Measurements from ENCODE around the gene STK32B.

STK32B gene

DNA sequence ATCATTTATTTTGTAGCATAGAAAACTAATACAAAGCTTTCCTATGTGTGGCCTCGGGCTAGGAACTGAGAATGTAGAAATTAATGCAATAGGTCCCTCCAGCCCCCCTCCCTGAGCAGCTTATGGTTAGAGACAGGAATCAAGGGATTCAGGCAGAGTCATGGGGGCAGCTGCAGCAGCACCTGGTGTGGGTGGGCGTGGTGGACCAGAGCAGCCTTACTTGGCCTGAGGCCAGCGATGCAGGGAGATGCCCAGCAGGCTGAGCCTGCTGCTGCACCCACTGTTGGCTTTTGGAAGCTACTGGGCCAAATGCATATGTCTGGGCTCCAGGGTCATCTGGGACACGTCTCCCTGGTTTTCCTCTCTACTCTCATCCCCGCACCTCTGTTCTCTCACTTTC, 74.0 kb downstream of the STK32B start:
- DNase-seq (ENCODE audit: low spot score), result no peak

DNA sequence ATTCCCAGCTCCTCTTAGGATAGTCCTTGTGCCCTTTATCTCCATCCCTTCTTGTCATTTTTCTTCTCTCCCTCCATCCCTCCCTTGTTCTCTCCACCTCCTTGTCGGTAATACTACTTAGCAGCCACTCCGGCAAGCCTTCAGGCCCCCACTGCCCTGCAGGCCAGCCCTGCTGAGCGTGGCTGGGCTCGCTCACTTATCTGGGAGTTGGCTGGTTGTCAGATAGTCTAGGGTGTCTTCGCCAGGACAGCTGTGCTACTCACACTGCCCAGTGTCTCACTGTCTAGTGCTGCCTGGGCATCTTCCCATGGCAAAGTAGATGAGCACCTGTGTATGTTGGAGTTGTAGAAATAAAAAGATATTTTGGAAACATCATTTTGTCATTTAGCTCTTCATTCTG, 75.0 kb downstream of the STK32B start:
- DNase-seq (ENCODE audit: low spot score), result no peak

DNA sequence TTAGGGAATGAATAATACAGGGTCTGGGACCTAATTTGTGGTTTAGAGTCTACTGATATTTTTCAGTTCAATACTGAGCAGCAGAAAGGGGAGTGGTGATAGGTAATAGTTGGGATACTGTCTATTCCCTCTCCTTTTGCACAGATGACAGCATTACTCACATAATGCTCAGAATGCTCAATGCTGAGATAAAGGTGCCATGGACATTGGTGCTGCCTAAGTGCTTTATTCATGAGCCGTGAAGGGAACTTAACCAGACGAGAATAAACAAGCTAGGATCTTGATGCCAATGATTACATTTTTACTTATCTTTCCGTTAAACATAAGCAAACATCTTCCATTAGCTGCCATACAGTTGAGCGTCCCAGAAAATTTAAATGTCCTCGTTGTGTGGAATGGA, 75.6 kb downstream of the STK32B start:
- DNase-seq (ENCODE audit: low spot score), result no peak

DNA sequence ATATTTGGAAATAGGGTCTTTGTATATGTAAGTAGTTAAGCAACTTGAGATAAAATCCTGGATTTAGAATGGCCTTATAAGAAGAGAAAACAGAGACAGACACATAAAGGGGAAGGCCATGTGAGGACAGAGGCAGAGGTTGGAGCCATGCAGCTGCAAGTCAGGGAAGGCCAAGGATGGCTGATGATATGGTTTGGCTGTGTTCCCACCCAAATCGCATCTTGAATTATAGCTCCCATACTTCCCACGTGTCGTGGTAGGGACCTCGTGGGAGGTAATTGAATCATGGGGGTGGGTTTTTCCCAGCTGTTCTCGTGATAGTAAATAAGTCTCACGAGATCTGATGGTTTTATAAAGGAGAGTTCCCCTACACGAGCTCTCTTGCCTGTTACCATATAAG, 76.3 kb downstream of the STK32B start:
- DNase-seq (ENCODE audit: low spot score), result no peak

DNA sequence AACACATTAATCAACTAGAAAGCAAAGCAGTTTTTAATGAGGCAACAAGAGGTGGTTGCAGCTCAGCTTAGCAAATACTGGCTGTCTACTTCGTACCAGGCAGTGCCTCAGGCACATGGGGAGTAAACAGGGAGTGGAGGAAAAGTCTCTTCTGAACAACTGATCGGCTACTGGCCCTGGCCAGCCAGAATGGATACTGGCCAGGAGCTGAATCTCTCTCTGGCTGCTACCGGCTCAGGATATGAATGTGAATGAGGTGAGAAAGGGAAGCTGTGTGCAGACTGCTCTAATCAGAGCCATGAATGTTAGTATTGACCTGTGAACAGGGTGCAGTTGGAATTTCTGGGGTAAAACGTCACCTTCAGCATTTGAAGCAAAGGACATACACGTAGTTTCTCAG, 77.3 kb downstream of the STK32B start:
- no peak for DNase-seq (ENCODE audit: low spot score)

DNA sequence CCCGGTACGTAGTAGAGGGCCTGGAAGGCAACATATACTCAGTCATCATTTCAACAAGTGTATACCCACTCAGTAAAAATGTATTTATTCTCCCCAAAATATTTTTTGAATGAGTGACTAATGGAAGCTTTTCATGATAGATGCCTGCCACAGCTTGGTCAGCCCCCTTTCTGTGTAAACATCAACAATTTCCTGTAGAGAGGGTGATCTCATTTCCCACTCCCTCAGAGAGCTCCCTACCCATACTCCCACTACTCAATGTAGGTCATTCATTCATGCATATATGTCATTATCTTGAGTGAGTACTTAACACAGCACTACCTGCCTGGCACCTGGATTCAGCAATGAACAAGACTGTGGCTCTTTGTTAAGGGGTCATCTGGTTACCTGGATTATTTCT, 81.9 kb downstream of the STK32B start:
- no peak for DNase-seq (ENCODE audit: low spot score)

DNA sequence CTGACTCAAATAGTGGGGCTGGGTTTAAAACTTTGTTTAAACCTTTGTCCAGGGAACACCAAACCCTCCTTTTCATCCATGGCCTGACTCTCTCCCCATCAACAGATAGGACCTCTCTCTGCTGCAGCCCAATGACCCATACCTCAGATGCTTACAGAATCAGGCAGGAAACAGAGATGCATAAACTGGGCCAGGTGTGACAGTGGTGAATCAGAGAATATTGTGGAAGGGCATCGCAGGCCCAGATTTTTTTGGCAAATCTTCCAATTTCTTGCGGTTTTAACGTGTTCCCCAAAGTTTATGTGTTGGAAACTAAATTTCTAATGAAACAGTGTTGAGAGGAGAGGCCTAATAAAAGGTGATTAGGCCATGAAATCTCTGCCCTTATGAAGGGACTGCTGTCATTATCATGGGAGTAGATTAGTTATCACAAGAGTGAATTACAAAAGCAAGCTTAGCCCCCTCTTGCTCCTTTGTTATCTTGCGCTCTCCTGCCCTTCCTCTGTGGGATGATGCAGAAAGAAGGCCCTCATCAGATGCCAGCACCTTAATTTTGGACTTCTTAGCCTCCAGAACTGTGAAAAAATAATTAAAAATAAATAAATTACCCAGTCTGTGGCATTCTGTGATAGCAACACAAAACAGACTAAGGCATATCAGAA, 82.8 kb downstream of the STK32B start:
- no peak for DNase-seq (ENCODE audit: low spot score)

DNA sequence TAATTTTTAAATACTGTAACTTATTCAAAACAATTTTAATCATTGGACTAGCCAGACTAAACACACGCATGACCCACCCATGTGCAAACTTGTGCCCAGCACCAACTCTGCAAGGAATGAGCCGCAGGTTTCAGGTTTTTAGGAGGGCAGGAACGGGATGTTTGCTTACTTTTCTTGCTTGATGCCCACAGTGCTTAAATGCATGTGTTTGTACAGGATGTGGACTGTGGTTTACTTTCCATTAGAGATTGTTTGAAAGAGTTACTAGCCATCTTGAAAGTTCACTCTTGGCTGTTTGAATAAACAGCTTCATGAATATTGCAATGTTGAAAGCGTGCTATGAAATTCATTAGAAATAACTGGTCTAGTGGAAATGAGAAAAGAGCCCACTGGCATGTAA, 83.3 kb downstream of the STK32B start:
- no peak for DNase-seq (ENCODE audit: low spot score)

DNA sequence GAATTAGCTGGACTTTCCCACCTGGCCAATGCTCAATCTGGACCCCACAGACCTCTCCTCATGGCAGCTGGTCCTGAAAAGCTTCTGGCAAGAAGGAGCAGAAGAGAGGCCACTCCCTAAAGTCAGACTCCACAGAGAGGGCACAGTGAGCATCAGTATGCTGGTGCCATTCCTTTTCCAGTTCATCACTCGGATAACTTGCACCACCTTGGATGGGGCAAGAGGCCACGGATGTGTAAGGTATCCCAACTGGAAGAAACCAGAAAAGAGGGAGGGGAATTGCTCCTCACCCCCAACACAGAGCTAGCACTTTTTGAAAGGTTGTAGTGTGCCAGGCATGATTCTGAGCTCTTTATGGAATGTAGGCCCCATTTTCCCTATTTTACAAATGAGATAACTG, 85.9 kb downstream of the STK32B start:
- no peak for DNase-seq (ENCODE audit: low spot score)

DNA sequence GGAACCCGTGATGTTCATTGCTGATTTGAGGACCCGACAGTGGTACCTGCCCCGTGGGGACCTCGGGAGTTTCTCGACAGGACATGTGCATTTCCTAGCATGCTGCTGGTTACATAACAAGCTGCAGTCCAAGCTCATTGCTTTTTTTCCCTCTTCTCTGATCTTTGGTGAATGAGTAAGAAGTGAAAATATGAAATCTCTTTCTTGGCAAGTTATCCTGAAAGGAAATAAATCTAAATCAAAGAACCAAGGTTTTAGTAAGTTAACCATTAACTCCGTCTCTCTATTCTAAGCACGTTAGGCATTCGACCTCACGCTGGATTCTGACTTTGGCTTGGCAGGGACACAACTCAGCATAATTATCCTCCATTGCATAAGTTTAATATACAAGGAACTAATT, 86.6 kb downstream of the STK32B start:
- no peak for DNase-seq (ENCODE audit: low spot score)

DNA sequence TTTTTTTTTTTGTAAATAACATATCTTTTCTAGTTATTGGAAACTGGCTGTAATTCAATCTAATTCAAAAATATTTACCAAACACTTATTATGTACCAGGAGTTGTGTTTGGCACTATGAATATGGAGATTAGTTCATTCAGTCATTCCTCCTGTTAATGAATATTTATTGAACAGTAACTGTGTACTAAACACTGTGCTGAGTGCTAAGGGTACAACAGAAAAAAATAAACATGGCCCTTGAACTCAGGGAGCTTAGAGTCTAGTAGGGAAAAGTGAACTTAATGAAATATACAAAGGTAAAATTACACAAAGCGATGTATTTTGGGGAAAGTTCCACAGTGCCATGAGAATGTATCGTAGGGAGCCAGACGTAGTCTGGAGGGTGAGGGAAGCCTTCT, 87.1 kb downstream of the STK32B start:
- no peak for DNase-seq (ENCODE audit: low spot score)

DNA sequence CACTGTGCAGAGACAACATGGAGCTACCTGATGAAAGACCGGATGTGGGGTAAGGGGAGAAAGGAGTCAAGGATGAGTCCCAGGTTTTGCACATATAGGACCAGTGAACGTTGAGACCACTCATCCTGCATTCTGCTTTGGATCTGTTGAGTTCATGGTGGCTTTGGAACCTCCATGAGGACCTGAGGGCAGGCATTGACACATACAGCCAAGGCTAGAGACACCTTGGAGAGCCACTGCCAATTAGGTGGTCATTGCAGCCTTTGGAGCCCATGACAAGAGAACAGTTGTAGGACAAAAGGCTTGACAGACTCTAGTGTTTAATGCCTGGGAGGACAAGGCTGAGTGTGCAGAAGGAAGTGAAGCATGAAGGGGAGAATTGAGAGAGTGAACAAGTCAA, 87.9 kb downstream of the STK32B start:
- DNase-seq (ENCODE audit: low spot score), result no peak

DNA sequence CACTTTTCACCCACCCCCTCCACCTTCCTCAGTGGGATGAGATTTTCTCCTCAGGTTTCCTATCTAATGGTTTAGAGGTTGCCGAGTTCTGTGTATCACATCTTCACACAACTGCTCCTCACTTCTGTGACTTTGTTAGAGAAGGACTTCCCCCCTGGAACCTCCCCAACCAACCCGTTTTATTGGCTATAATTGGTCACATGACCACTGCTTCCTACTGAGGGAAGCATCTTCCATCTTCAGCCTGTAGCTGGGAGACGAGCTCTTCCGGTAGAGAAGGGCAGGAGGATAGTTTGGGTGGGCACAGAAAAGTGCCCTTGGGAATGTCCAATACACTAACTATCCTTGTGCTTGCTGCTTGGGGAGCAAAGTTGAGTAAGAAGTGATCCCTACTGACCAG, 90.5 kb downstream of the STK32B start:
- no peak for DNase-seq (ENCODE audit: low spot score)

DNA sequence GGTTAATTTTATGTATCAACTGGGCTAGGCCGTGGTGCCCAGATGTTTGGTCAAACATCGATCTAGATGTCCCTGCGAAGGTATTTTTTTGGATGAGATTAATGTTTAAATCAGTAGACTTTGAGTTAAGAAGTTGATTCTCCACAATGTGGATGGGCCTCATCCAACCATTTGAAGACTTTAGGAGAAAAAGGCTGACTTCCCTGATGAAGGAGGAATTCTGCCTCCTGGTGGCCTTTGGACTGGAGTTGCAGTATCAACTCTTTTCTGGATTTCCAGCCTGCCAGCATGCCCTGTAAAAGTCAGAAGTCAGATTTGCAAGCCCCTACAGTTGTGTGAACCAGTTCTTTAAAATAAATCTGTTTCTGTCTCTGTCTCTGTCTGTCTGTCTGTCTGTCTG, 91.4 kb downstream of the STK32B start:
- no peak for DNase-seq (ENCODE audit: low spot score)

DNA sequence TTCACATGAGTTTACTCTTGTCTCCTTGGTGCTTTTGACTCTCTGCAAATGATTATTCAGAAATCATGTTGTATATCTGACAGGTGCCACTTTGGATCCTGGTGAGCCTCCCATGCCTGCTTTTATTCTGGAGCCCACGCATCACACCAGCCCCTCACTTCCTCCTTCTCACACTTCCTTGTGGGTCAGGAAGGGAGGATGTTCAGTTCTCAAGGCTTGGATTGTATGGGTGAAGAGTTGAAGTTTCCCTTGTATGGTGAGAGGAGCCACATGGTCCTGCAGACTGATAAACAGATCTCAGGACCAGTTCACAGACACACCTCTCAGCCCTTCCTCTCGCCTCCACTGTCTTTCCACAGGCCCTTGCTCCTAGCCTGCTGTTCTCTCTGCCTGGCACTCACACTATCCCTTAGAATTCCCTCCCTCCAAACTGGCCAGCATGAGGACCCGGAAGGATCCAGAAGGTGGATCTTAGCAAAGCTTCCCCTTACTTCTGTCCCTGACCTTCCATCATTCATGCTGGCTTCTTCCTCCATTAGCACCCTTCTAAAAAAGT, 92.1 kb downstream of the STK32B start:
- DNase-seq (ENCODE audit: low spot score), result no peak

DNA sequence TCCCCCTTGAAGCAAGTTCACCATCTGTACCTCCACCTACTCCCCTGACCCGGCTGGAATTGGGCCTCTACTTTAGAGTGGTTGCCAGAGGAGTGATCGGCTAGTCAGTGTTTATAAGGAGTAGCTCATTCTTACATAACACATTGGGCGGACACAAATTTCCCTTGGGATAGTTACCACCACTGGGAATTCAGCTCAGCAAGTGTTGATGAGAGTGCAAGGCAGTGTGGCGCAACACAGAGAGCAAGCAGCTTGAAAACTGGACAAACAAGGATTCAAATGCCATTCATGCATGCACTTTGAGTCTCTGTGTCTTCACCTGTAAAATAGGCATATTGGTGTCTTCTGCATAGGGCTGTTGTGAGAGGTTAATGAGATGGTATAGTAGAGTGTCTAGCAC, 92.7 kb downstream of the STK32B start:
- no peak for DNase-seq (ENCODE audit: low spot score)

DNA sequence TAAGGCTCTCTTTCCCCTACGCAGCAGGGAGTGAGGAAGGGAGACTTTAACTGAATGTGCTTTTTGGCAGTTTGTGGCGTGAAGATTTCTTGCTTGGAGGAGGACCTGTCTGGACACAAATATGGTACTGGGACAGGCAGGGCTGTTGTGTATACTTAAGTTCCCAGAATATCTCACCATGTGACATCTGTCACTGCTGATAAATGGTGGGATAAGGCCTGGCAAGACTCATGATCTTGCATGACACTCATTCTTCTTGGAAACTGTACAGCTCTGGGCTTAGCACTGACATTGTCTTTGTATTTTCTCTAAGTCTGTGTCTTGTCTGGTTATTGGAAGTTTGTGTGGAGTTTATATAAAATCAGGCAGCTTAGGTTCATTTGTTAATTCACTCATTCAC, 93.1 kb downstream of the STK32B start:
- DNase-seq (ENCODE audit: low spot score), result no peak

DNA sequence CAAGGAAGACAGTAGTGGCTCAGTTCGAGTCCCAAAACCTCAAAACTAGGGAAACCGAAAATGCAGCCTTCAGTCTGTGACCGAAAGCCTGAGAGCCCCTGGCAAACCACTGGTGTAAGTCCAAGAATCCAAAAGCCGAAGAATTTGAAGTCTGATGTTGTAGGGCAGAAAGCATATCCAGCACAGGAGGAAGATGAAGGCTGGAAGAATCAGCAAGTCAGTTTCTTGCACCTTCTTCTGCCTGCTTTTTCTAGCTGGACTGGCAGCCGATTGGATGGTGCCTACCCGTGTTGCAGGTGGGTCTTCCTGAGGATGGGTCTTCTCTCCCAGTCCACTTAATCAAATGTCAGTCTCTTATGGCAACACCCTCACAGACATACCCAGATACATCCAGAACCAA, 95.0 kb downstream of the STK32B start:
- DNase-seq (ENCODE audit: low spot score), result no peak

DNA sequence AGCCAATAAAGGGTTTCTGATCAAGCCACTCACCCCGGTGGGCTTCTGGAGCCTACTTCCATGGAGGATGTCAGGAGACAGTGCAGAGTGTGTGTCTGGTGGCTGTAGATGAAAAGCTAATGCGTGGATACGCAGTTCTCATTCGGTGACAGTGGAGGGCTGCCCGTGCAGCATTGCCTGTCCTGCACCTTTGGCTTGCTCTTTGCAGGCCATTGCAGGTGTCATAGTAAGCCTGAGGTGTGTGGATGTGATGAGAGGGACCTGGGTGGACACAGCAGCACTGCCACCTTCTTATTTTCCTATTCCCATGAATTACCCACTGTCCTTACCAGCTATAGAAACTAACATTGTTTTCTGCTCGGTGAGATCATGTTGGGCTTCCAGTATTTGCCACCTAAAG, 101.2 kb downstream of the STK32B start:
- no peak for DNase-seq (ENCODE audit: low spot score)

DNA sequence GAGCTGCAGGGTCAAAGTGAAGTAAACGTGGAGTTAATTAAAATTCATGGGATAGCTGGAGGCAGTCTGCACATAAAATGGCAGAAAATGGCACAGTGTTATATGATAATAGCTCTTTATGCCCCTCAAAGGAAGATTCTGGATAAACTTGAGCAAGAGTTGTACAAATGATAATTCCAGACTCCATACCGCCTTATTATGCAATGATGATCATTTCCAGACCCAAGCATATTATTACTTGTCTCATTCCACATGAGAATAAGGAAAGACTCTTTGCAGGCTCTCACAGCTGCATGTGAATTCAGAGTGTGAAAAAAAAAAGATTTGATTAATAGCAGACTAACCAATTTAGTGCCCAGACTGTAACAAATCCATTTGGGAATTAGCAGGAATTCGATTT, 105.4 kb downstream of the STK32B start:
- DNase-seq (ENCODE audit: low spot score), result no peak

DNA sequence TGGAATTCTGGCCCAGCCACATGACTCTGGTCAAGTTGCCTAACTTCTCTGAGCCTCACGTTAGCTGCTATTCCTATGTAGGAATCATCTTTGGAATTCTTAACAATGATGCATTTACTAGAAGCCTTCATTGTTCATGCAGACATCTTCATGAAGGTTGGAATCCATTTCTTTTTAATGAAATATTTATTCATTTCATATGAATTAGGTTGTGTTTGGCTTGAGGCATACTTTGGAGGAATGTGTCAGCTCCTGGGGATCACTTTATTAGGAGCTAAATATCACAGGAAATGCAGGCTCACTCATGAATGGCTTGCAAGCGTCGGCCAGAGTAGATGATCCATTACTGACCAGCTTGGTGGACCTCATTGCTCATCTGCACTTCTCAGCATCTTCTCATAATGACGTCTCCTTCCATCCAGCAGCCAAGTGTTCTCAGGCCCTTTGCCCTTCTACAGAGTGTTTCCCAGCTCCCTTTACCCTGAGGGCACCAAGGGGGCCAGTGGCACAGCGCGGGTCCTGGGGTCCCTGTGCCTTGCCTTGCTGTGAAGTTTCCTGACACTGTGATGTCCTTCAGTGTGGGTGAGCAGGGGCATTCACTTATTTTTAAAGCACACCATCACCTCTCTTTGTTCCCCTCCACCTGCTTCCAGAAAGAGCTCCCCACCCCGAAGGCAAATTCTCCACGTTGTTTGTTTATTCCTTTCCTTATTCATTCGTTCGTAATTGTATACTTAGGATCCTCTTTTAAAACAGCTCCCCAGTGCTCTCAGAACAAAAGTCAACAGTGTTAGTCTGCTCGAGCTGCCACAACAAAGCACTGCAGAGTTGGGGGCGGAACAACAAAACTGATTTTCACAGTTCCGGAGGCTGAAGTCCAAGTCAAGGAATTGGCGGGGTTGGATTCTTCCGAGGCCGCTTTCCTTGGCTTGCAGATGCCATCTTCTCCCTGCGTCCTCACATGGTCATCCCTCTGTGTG, 106.8 kb downstream of the STK32B start:
- DNase-seq (ENCODE audit: low spot score), result no peak

DNA sequence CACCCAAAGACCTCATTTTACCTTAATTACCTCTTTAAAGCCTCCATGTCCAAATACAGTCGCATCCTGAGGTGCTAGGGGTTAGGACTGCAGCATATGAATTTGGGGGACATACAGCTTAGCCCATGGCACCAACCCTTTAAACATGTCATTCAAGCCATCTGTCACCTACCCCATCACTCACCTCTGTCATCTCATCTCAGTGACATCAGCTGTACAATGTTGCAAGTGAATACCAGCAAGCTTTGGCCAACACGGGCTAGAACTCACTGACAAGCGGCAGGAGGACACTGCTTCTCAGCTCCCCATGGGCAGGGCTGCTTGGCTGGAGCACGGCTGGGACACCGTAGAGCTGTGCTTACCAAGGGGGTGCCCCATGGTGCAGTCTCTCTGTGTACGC, 107.5 kb downstream of the STK32B start:
- no peak for DNase-seq (ENCODE audit: low spot score)

DNA sequence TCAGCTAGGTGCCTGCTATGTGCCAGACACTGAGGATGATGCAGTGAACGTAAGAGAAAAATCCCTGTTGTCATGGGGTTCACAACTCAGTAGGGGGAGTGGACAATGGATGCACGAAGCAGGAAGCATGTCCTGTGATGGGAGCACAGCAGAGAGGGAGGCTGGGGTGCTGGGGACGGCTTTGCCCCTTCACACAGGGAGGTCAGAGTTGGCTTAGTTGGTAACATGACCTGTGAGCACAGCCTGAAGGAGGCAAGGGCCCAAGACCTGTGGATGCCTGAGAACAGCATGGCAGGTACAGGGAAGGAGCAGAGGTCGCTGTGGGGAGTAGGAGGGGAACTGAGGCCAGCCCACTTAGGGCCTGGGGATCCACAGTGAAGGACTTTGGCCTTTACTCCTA, 109.4 kb downstream of the STK32B start:
- DNase-seq (ENCODE audit: low spot score), result no peak

All from CD4-positive, alpha-beta T cell treated with Interleukin-6 at 100 ng/mL for 8 hours (primary cell).